ENCODE results near the gene DPP4.

DPP4 gene

GRCh38 chr2:162106146-162106551 lies 32.1 kb upstream of the DPP4 start:
- H3K27ac ChIP-seq: no peak overlapping the region
- in situ Hi-C loops (cut with HindIII; ENCODE audit: low pct_ligation_motif_present, low sequenced_read_pairs): no loop called here
- H3K36me3 ChIP-seq (replicated peaks): no peaks in the 10 kb centered on the region
- H3K4me3 ChIP-seq (ENCODE audit: low read depth, low read length): no peak overlapping the region
- TF ChIP-seq, protein P1, sequence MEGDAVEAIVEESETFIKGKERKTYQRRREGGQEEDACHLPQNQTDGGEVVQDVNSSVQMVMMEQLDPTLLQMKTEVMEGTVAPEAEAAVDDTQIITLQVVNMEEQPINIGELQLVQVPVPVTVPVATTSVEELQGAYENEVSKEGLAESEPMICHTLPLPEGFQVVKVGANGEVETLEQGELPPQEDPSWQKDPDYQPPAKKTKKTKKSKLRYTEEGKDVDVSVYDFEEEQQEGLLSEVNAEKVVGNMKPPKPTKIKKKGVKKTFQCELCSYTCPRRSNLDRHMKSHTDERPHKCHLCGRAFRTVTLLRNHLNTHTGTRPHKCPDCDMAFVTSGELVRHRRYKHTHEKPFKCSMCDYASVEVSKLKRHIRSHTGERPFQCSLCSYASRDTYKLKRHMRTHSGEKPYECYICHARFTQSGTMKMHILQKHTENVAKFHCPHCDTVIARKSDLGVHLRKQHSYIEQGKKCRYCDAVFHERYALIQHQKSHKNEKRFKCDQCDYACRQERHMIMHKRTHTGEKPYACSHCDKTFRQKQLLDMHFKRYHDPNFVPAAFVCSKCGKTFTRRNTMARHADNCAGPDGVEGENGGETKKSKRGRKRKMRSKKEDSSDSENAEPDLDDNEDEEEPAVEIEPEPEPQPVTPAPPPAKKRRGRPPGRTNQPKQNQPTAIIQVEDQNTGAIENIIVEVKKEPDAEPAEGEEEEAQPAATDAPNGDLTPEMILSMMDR (IDR thresholded peaks at IDR 0.05; ENCODE audit: low read depth, low read length, missing control alignments): no peak
- no peaks in the 10 kb centered on the region for H3K27me3 ChIP-seq (replicated peaks)
- DNase-seq: no peak

GRCh38 chr2:162103443-162104009 lies 29.5 kb upstream of the DPP4 start:
- TF ChIP-seq, protein P1 (IDR thresholded peaks at IDR 0.05; ENCODE audit: low read depth, low read length, missing control alignments): no peak
- in situ Hi-C loops (cut with HindIII; ENCODE audit: low pct_ligation_motif_present, low sequenced_read_pairs): no loop called here
- DNase-seq: no peak

GRCh38 chr2:162100579-162100978 lies 26.6 kb upstream of the DPP4 start:
- Histone ChIP-seq H3K36me3 (replicated peaks) (no peaks in the 10 kb centered on the region), H3K27me3 (replicated peaks) (no peaks in the 10 kb centered on the region), H3K27ac (no peak overlapping the region), H3K4me3 (ENCODE audit: low read depth, low read length) (no peak overlapping the region)
- DNase-seq: no peak
- TF ChIP-seq, protein P1 (IDR thresholded peaks at IDR 0.05; ENCODE audit: low read depth, low read length, missing control alignments): no peak
- in situ Hi-C loops (cut with HindIII; ENCODE audit: low pct_ligation_motif_present, low sequenced_read_pairs): no loop called here

More at GRCh38 chr2:162103443-162104009, 29.5 kb upstream of the DPP4 start:
- Histone ChIP-seq H3K36me3 (replicated peaks) (no peaks in the 10 kb centered on the region), H3K27me3 (replicated peaks) (no peaks in the 10 kb centered on the region), H3K4me3 (ENCODE audit: low read depth, low read length) (no peak overlapping the region), H3K27ac (no peak overlapping the region)

GRCh38 chr2:162099836-162100235 lies 25.8 kb upstream of the DPP4 start:
- in situ Hi-C loops (cut with HindIII; ENCODE audit: low pct_ligation_motif_present, low sequenced_read_pairs): no loop called here
- DNase-seq: no peak
- TF ChIP-seq, protein P1 (IDR thresholded peaks at IDR 0.05; ENCODE audit: low read depth, low read length, missing control alignments): no peak
- Histone ChIP-seq H3K27ac (no peak overlapping the region), H3K27me3 (replicated peaks) (no peaks in the 10 kb centered on the region), H3K36me3 (replicated peaks) (no peaks in the 10 kb centered on the region), H3K4me3 (ENCODE audit: low read depth, low read length) (no peak overlapping the region)

DNA sequence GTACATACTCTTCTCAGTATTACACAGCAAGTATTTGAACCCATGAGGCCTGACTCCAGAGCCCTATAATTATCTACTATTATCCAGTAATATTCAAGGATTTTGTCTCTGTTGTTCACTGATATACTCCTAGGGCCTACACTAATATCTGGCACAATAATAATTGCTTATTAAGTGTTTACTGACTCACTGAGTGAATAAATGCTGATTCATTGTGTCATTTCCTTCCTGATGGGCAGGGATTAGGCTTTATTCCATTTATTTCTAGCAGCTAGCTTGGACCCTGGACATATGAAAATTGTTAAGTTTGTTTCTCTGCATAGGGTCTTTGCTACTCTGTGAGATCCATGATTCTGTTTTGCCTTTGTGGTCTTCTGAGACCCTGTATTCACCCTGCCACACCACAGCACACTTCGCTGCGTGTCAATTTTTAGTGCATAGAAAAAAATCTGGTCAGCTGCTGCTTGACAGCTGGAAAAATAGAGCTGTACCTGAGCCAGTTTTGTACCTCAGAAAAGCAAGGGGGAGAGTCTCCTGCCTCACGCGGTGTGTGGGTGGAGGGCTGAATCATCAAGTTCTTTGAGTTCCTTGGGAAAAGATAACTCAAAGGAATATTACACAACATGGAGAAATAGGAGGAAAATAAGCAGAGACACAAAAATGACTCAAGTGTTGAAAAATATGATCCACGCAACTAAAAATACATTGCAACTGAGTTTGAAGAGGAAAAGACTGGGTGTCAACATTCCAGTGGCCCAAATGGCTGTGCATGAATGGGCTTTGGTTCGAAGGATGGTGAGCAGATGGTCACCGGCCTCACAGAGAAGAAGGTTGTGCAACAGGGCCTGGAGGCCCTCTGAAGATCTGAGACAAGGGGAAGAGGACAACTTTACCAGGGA lies 18.9 kb upstream of the DPP4 start:
- TF ChIP-seq, protein P1 (IDR thresholded peaks at IDR 0.05; ENCODE audit: low read depth, low read length, missing control alignments): no peak
- DNase-seq: peak; percentile 92
- Histone ChIP-seq H3K4me3 (ENCODE audit: low read depth, low read length) (no peak overlapping the region), H3K27ac (peak overlapping the region; percentile 96), H3K36me3 (replicated peaks) (no peaks in the 10 kb centered on the region), H3K27me3 (replicated peaks) (no peaks in the 10 kb centered on the region)
- in situ Hi-C loops (cut with HindIII; ENCODE audit: low pct_ligation_motif_present, low sequenced_read_pairs): no loop called here
